ENCODE results near the gene PYY. TPM values are rescaled to one million over a fixed set of nuclear protein-coding genes. Genes with fewer than 3 reads are reported as not detected.
A peak's percentile ranks its signal among the peaks of the same experiment; 100 is the strongest.
"Not testable (repeated sequence)": the region's sequence is repeated elsewhere in the genome, so short reads cannot be mapped to it uniquely, and the experiment has no call there.

The PYY gene
- total RNA-seq, 6 donors from 2014 or later, result 0.60 TPM; not detected in 5

DNA sequence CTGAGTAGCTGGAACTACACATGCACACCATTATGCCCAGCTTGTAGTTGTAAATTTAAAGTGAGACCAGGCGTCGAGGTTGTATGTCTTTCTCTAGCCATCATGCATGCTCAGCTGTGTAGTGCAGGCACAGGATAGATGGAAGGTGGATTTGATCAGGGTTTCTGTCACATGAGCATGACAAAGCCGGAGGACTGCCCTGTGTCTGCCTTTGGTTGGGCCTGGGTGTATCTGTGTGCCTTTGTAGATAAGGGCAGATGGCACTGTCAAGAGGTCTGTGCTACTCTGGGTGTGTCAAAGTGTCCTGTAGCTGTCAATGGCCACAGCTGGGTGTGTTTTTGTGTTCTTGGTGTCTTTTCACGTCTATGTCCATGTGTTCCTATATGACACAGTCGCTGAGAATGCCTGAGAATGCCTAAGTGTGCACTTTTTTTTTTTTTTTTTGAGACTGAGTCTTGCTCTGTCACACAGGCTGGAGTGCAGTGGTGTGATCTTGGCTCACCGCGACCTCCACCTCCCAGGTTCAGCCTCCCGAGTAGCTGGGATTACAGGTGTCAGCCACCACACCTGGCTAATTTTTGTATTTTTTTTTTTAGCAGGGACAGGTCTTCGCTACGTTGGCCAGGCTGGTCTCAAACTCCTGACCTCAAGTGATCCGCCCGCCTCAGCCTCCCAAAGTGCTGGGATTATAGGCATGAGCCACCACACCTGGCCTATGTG is 46.6 kb upstream of the PYY start:
- 85% methylated on average over 12 of the region's 12 CpGs for WGBS, 2 donors
- no peak for ATAC-seq (ENCODE audit: low FRiP score in 2 of 2)

DNA sequence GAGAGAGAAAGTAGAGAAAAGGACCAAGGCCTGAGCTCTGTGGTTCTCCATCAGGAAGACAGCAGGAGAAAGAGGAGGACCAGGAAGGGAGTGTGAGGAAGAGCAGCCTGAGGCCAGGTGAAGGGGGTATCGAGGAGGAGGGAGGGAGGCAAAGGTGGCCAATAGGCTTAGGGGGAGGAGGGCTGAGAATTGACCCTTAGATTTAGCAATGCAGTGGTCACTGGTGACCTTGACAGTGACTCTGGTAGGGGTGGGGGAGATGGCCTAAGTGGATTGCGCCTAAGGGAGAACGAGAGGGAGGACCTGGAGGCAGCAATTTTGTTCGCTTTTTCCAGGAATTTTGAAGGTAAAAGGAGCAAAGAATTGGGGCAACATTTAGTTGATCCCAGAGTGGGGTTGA is 45.3 kb upstream of the PYY start:
- no peak for TF ChIP-seq POLR2A (IDR thresholded peaks at IDR 0.05)
- no peak for TF ChIP-seq POLR2AphosphoS5 (IDR thresholded peaks at IDR 0.05)
- no peak for TF ChIP-seq CTCF (IDR thresholded peaks at IDR 0.05)
- no peak for TF ChIP-seq EP300 (IDR thresholded peaks at IDR 0.05)
- DNase-seq (no peak), ATAC-seq (ENCODE audit: low FRiP score in 2 of 2) (no peak)
- no peaks in the 10 kb centered on the region for H3K9me3 ChIP-seq
- H3K27me3 ChIP-seq, result peaks cover 1 to 4% (median 2%) of the 10 kb centered on the region in 4 donors
- H3K4me1 ChIP-seq, result peaks cover 8 to 11% (median 10%) of the 10 kb centered on the region in 4 donors
- 83 to 85% methylated on average over 4 of the region's 4 CpGs for WGBS, 2 donors
- no peaks in the 10 kb centered on the region for H3K36me3 ChIP-seq
- H3K4me3 ChIP-seq, result no peak overlapping the region
- no peak overlapping the region for H3K27ac ChIP-seq

More for the DNA sequence above, 46.6 kb upstream of the PYY start:
- H3K27ac ChIP-seq, result no peak overlapping the region
- H3K4me3 ChIP-seq, result no peak overlapping the region
- H3K9me3 ChIP-seq, result no peaks in the 10 kb centered on the region
- no peak for DNase-seq
- no peaks in the 10 kb centered on the region for H3K36me3 ChIP-seq
- TF ChIP-seq CTCF (IDR thresholded peaks at IDR 0.05), result no peak
- no peak for TF ChIP-seq POLR2A (IDR thresholded peaks at IDR 0.05)
- no peak for TF ChIP-seq POLR2AphosphoS5 (IDR thresholded peaks at IDR 0.05)
- no peak for TF ChIP-seq EP300 (IDR thresholded peaks at IDR 0.05)
- peaks cover 0 to 14% (median 9%) of the 10 kb centered on the region in 4 donors for H3K27me3 ChIP-seq
- peaks cover 5 to 12% (median 10%) of the 10 kb centered on the region in 4 donors for H3K4me1 ChIP-seq

- Histone ChIP-seq H3K27me3 (peaks cover 0 to 4% (median 2%) of the 10 kb centered on the region in 4 donors), H3K9me3 (no peaks in the 10 kb centered on the region), H3K4me3 (no peak overlapping the region), H3K4me1 (peaks cover 8 to 11% (median 10%) of the 10 kb centered on the region in 4 donors), H3K27ac (no peak overlapping the region), H3K36me3 (no peaks in the 10 kb centered on the region)
- TF ChIP-seq CTCF (IDR thresholded peaks at IDR 0.05) (no peak), EP300 (IDR thresholded peaks at IDR 0.05) (no peak), POLR2AphosphoS5 (IDR thresholded peaks at IDR 0.05) (no peak), POLR2A (IDR thresholded peaks at IDR 0.05) (no peak)
- ATAC-seq (ENCODE audit: low FRiP score in 2 of 2) (no peak), DNase-seq (no peak)
- WGBS, 2 donors, result 77 to 85% methylated on average over 3 of the region's 3 CpGs
Observed at GRCh38 chr17:43998552-43998951, 44.8 kb upstream of the PYY start.

DNA sequence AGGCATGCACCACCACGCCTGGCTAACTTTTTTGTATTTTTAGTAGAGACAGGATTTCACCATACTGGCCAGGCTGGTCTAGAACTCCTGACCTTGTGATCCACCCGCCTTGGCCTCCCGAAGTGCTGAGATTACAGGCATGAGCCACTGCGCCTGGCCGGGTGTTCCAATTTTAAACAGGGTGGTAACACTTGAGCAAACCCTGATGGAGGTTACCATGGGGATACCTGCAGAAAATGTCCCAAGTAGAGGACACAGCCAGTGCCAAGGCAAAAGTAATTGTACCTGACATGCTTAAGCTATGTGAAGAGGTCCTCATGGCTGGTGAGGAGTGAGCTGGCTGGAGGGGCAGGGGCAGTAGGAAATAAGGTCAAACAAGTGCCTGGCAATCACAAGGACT is 43.4 kb upstream of the PYY start:
- H3K4me3 ChIP-seq; ATAC-seq (ENCODE audit: low FRiP score in 2 of 2); H3K36me3 ChIP-seq; H3K27ac ChIP-seq; H3K27me3 ChIP-seq; H3K9me3 ChIP-seq: not testable (repeated sequence)
- peaks cover 8 to 11% (median 10%) of the 10 kb centered on the region in 4 donors for H3K4me1 ChIP-seq
- DNase-seq, result peak in 1 of 2 donors; percentile 85
- WGBS, 2 donors, result 52 to 70% methylated on average over 5 of the region's 5 CpGs

- no peaks in the 10 kb centered on the region for H3K9me3 ChIP-seq
- TF ChIP-seq CTCF (IDR thresholded peaks at IDR 0.05) (peak in 1 of 6 experiments; percentile 1), POLR2AphosphoS5 (IDR thresholded peaks at IDR 0.05) (no peak)
- peaks cover 8 to 11% (median 10%) of the 10 kb centered on the region in 4 donors for H3K4me1 ChIP-seq
- no peak overlapping the region for H3K27ac ChIP-seq
- H3K4me3 ChIP-seq, result no peak overlapping the region
- no peak for DNase-seq
- no peaks in the 10 kb centered on the region for H3K36me3 ChIP-seq
- WGBS, 2 donors, result 22 to 25% methylated on average over 11 to 12 of the region's 12 CpGs
- peaks cover 0 to 4% (median 2%) of the 10 kb centered on the region in 4 donors for H3K27me3 ChIP-seq
- ATAC-seq (ENCODE audit: low FRiP score in 2 of 2), result no peak
Observed at GRCh38 chr17:43995150-43995471, 41.4 kb upstream of the PYY start.

All from upper lobe of left lung (tissue), 6 donors.